GM12878 (cell line): Measurements from ENCODE around the gene SELENOV. TPM values are rescaled to one million over a fixed set of nuclear protein-coding genes. Genes with fewer than 3 reads are reported as not detected.

Experiments used
- ATAC-seq: fragments of 200-7000 bp; cut with Tn5 transposase; 3 replicates; pipeline ENCODE4 v1.9.1; 2020; ENCODE audit warnings: mild to moderate bottlenecking, moderate library complexity
- BruUV-seq: library from RNA; stranded (reverse); fragments of 400-500 nt; replicated peaks from 2 replicates; lab custom pipeline; 2021; lab: Mats Ljungman, UMichigan
- CTCF ChIA-PET: fragments of 300-600 bp; sonication (Branson Sonifier 250); formaldehyde crosslinking; extraction: SDS; loops from one replicate; lab custom pipeline; 2021; ENCODE audit warnings: inconsistent platforms; lab: Yijun Ruan, JAX
- POLR2A ChIA-PET: fragments of 350-600 bp; formaldehyde crosslinking; extraction: SDS; loops from one replicate; lab custom pipeline; 2021; ENCODE audit warnings: inconsistent platforms; lab: Charles Lee
- RAD21 ChIA-PET: fragments of 300-600 bp; sonication (Branson Sonifier 250); formaldehyde crosslinking; loops from one replicate; lab custom pipeline; 2023; ENCODE audit warnings: antibody characterized with exemption; ENCODE audit not compliant: unreplicated experiment; lab: Charles Lee
- SMC1A ChIA-PET: fragments of 300-600 bp; sonication (Branson Sonifier 250); formaldehyde crosslinking; loops from one replicate; lab custom pipeline; 2023; ENCODE audit not compliant: unreplicated experiment, uncharacterized antibody; lab: Charles Lee
- DNase-seq: peaks from one replicate; pipeline ENCODE4 v3.0.0-alpha.2; 2011; ENCODE audit warnings: low read depth, low spot score
- FAIRE-seq: peaks from 3 replicates; lab custom pipeline; 2011; peaks lifted over from hg19 to GRCh38; lab: Jason Lieb, UNC
- H2AFZ ChIP-seq: 2 replicates; pipeline ENCODE4 v1.6.0; 2011; ENCODE audit warnings: low read depth, low read length, control low read depth; ENCODE audit not compliant: control insufficient read depth
- H3K27ac ChIP-seq: 2 replicates; pipeline ENCODE4 v1.5.1; 2011; ENCODE audit warnings: control low read depth; ENCODE audit not compliant: control insufficient read depth, insufficient read depth
- H3K27me3 ChIP-seq, 2 experiments: replicated peaks in 1 of 2; 2 replicates each; pipeline versions ENCODE4 v1.6.0 to v1.6.1; 2011; ENCODE audit warnings: low read length in 1 of 2; ENCODE audit not compliant: control insufficient read depth in 2 of 2, insufficient read depth in 2 of 2
- H3K36me3 ChIP-seq, 2 experiments: 2 replicates each; pipeline ENCODE4 v1.5.1; 2011; ENCODE audit warnings: low read length in 1 of 2; ENCODE audit not compliant: control insufficient read depth in 2 of 2, insufficient read depth in 2 of 2
- H3K4me1 ChIP-seq: 2 replicates; pipeline ENCODE4 v1.6.1; 2011; ENCODE audit warnings: mild to moderate bottlenecking, low read length, moderate library complexity, mixed read lengths; ENCODE audit not compliant: control insufficient read depth, insufficient read depth
- H3K4me2 ChIP-seq: 2 replicates; pipeline ENCODE4 v1.6.0; 2011; ENCODE audit warnings: control low read depth; ENCODE audit not compliant: control insufficient read depth, insufficient read depth
- H3K4me3 ChIP-seq: fragments of 200-600 bp; sonication (generic); 2 replicates; pipeline ENCODE4 v1.5.1; 2016
- H3K79me2 ChIP-seq: 2 replicates; pipeline ENCODE4 v1.6.0; 2011; ENCODE audit warnings: low read length; ENCODE audit not compliant: control insufficient read depth, insufficient read depth
- H3K9ac ChIP-seq: 2 replicates; pipeline ENCODE4 v1.8.0; 2011; ENCODE audit warnings: low read length, control low read depth, mixed read lengths; ENCODE audit not compliant: control insufficient read depth, insufficient read depth
- H3K9me3 ChIP-seq: replicated peaks from 3 replicates; pipeline ENCODE4 v1.5.1; 2011; ENCODE audit warnings: mild to moderate bottlenecking, low read length; ENCODE audit not compliant: control insufficient read depth, insufficient read depth
- H4K20me1 ChIP-seq: 2 replicates; pipeline ENCODE4 v1.6.0; 2011; ENCODE audit not compliant: control insufficient read depth, insufficient read depth
- CHD4 ChIP-seq: fragments of 200-600 bp; sonication (generic); IDR thresholded peaks from 2 replicates; pipeline ENCODE4 v1.6.1; 2016; ENCODE audit warnings: mild to moderate bottlenecking
- EGR1 ChIP-seq, 2 experiments: IDR thresholded peaks; 1 replicate in 1 of 2; 2 replicates in 1 of 2; pipeline ENCODE4 v1.6.1; 2011 to 2012; ENCODE audit warnings: low read depth in 2 of 2, low read length in 2 of 2, borderline replicate concordance in 1 of 2, mild to moderate bottlenecking in 1 of 2, moderate library complexity in 1 of 2
- GATAD2B ChIP-seq: fragments of 450-650 bp; conservative IDR thresholded peaks from 2 replicates; pipeline ENCODE4 v1.6.1; 2017; ENCODE audit warnings: low read depth, mild to moderate bottlenecking, moderate library complexity
- HDAC6 ChIP-seq: fragments of 200-600 bp; sonication (generic); IDR thresholded peaks from one replicate; pipeline ENCODE4 v1.8.0; 2017; ENCODE audit warnings: antibody characterized with exemption; ENCODE audit not compliant: unreplicated experiment
- MYC ChIP-seq: IDR thresholded peaks from 2 replicates; pipeline ENCODE4 v1.6.1; 2011; ENCODE audit warnings: mild to moderate bottlenecking, low read length, moderate library complexity, inconsistent platforms; ENCODE audit not compliant: insufficient read depth, insufficient replicate concordance, insufficient read length, severe bottlenecking
- NFIC ChIP-seq: IDR thresholded peaks from 2 replicates; pipeline ENCODE4 v1.6.1; 2012; ENCODE audit warnings: low read depth, mild to moderate bottlenecking, inconsistent platforms, low read length, moderate library complexity
- NRF1 ChIP-seq: conservative IDR thresholded peaks from 2 replicates; pipeline ENCODE4 v1.6.1; 2011; ENCODE audit warnings: mild to moderate bottlenecking, low read depth, low read length, improper control_type of control experiment
- POLR2A ChIP-seq: IDR thresholded peaks from 2 replicates; pipeline ENCODE4 v1.6.1; 2011; ENCODE audit warnings: low read depth, mild to moderate bottlenecking, low read length
- RAD21 ChIP-seq: IDR thresholded peaks from 2 replicates; pipeline ENCODE4 v1.6.1; 2011; ENCODE audit warnings: mild to moderate bottlenecking, low read depth, low read length, moderate library complexity; ENCODE audit not compliant: insufficient read depth
- RUNX3 ChIP-seq: IDR thresholded peaks from 2 replicates; pipeline ENCODE4 v1.6.1; 2012; ENCODE audit warnings: low read length, inconsistent platforms
- ZNF622 ChIP-seq: fragments of 450-650 bp; IDR thresholded peaks from 2 replicates; pipeline ENCODE4 v1.6.1; 2017; ENCODE audit warnings: mild to moderate bottlenecking, inconsistent platforms
- WGBS: methylation state at CpG from one replicate; pipeline ENCODE4 v1.1.6; 2016; ENCODE audit warnings: low lambda C conversion rate; ENCODE audit not compliant: insufficient replicate concordance, insufficient coverage; ENCODE audit errors: missing lambda C conversion rate; 5-methylcytosine and 5-hydroxymethylcytosine counted together
- in situ Hi-C: fragments of 300-500 bp; cut with MboI; formaldehyde crosslinking; loops from 9 replicates; pipeline ENCODE4 v1.14.3; 2018; ENCODE audit warnings: mixed read lengths
- intact Hi-C: fragments of 100-400 bp; cut with micrococcal nuclease; formaldehyde crosslinking; loops from one replicate; pipeline ENCODE4 v1.14.2; 2022; ENCODE audit not compliant: unreplicated experiment
- polyA plus RNA-seq, 11 experiments: library from polyadenylated mRNA; depleted of rRNA in 4 of 11; unstranded in 6 of 11; stranded (reverse) in 5 of 11; fragments of >200 nt; fragmentation: Nextera tagmentation in 4 of 11; fragmentation: Illumina TruSeq in 1 of 11; extraction: Ambion mirVana in 4 of 11; extraction: Trizol in 1 of 11; gene quantifications; 1 replicate in 1 of 11; 2 replicates in 10 of 11; pipeline versions ENCODE4 v1.2.1 to v1.2.3, GENCODE V29; 2011 to 2016; ENCODE audit warnings: inconsistent platforms in 2 of 11, missing spikeins in 2 of 11, low read depth in 1 of 11
- total RNA-seq, 4 experiments: library from RNA; depleted of rRNA in 3 of 4; stranded (reverse); fragments of >200 nt in 3 of 4; fragmentation: Illumina TruSeq in 1 of 4; extraction: Trizol in 1 of 4; gene quantifications; 2 replicates each; pipeline versions ENCODE4 v1.2.1 to v1.2.3, GENCODE V29; 2013 to 2021
- TF ChIP-seq, protein P1 (sequence below): fragments of 450-650 bp; IDR thresholded peaks from 2 replicates; pipeline ENCODE4 v1.6.1; 2017; ENCODE audit warnings: antibody characterized with exemption, mild to moderate bottlenecking, moderate library complexity
- TF ChIP-seq, protein P2 (sequence below): IDR thresholded peaks from 2 replicates; pipeline ENCODE4 v1.6.1; 2012; ENCODE audit warnings: low read depth, low read length, improper control_type of control experiment
- TF ChIP-seq, protein P3 (sequence below): fragments of 450-650 bp; IDR thresholded peaks from 2 replicates; pipeline ENCODE4 v1.6.1; 2017; ENCODE audit warnings: mild to moderate bottlenecking, moderate library complexity

Gene SELENOV
- total and polyA plus RNA-seq, 10 of the 15 experiments (the other 5 are each of a cell fraction or from before 2014, with no cell fraction given), result not detected

DNA sequence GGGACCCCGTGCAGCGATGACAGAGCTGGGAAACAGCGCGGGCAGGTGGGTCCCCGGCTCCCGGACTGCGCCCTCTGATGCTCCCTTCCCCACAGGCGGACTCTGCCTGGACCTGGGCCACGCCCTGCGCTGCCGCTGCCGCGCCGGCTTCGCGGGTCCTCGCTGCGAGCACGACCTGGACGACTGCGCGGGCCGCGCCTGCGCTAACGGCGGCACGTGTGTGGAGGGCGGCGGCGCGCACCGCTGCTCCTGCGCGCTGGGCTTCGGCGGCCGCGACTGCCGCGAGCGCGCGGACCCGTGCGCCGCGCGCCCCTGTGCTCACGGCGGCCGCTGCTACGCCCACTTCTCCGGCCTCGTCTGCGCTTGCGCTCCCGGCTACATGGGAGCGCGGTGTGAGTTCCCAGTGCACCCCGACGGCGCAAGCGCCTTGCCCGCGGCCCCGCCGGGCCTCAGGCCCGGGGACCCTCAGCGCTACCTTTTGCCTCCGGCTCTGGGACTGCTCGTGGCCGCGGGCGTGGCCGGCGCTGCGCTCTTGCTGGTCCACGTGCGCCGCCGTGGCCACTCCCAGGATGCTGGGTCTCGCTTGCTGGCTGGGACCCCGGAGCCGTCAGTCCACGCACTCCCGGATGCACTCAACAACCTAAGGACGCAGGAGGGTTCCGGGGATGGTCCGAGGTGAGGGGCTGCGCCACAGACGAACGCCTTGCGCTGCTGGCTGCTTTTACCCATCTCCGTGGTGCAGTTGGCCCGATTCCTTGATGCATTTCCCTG, 7.8 kb upstream of the SELENOV start:
- SMC1A ChIA-PET, result no interaction called here
- WGBS, result 6% methylated on average over 76 of the region's 96 CpGs
- peaks cover 8% of the 10 kb centered on the region; the same call in 1 of the 2 replicates for H3K4me1 ChIP-seq
- no peaks in the 10 kb centered on the region for H3K36me3 ChIP-seq
- POLR2A ChIA-PET, result no interaction called here
- peak overlapping the region; percentile 50; the same call in 1 of the 2 replicates for H3K9ac ChIP-seq
- BruUV-seq, result no TSS peak
- H3K27ac ChIP-seq, result no peak overlapping the region
- H3K79me2 ChIP-seq, result no peaks in the 10 kb centered on the region
- H3K4me3 ChIP-seq, result peak overlapping the region; percentile 64; the same call in 1 of the 2 replicates
- H4K20me1 ChIP-seq, result no peaks in the 10 kb centered on the region
- no peaks in the 10 kb centered on the region; the same call in 2 of the 3 replicates for H3K9me3 ChIP-seq
- FAIRE-seq (peak; percentile 23), DNase-seq (no peak), ATAC-seq (peak; percentile 81)
- RAD21 ChIA-PET, result no interaction called here
- CTCF ChIA-PET, result interaction anchor here (1.0 to 1.8 kb wide), 3 partner anchors 8 to 67 kb away, joined by 3 to 4 read pairs (median 4); no protein-coding TSS in a partner anchor
- intact Hi-C loops (no loop called here), in situ Hi-C loops (no loop called here)
- H2AFZ ChIP-seq, result peak overlapping the region; percentile 89
- peak overlapping the region; percentile 94 for H3K4me2 ChIP-seq
- no peaks in the 10 kb centered on the region; a peak in 1 of 4 replicates for H3K27me3 ChIP-seq
- peak; percentile 68; the same call in 1 of the 2 replicates for TF ChIP-seq GATAD2B
- TF ChIP-seq NFIC, result no peak
- no peak for TF ChIP-seq RAD21
- TF ChIP-seq, protein P1, sequence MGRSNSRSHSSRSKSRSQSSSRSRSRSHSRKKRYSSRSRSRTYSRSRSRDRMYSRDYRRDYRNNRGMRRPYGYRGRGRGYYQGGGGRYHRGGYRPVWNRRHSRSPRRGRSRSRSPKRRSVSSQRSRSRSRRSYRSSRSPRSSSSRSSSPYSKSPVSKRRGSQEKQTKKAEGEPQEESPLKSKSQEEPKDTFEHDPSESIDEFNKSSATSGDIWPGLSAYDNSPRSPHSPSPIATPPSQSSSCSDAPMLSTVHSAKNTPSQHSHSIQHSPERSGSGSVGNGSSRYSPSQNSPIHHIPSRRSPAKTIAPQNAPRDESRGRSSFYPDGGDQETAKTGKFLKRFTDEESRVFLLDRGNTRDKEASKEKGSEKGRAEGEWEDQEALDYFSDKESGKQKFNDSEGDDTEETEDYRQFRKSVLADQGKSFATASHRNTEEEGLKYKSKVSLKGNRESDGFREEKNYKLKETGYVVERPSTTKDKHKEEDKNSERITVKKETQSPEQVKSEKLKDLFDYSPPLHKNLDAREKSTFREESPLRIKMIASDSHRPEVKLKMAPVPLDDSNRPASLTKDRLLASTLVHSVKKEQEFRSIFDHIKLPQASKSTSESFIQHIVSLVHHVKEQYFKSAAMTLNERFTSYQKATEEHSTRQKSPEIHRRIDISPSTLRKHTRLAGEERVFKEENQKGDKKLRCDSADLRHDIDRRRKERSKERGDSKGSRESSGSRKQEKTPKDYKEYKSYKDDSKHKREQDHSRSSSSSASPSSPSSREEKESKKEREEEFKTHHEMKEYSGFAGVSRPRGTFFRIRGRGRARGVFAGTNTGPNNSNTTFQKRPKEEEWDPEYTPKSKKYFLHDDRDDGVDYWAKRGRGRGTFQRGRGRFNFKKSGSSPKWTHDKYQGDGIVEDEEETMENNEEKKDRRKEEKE, result no peak
- TF ChIP-seq NRF1, result 0 out of 2 replicates have a peak, but pooled peaks have one; percentile 24
- no peak for TF ChIP-seq MYC
- TF ChIP-seq HDAC6, result peak; percentile 84
- TF ChIP-seq POLR2A, result 0 out of 2 replicates have a peak, but pooled peaks have one; percentile 35
- TF ChIP-seq EGR1 (IDR thresholded peaks at IDR 0.05; ENCODE audit: borderline replicate concordance in 1 of 2, low read depth in 2 of 2, low read length in 2 of 2), result 0 out of 3 replicates have a peak, but pooled peaks of 1 of the 2 experiments have one; percentile 26
- TF ChIP-seq, protein P2, sequence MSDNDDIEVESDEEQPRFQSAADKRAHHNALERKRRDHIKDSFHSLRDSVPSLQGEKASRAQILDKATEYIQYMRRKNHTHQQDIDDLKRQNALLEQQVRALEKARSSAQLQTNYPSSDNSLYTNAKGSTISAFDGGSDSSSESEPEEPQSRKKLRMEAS, result peak; percentile 62; the same call in 1 of the 2 replicates
- no peak for TF ChIP-seq ZNF622
- TF ChIP-seq, protein P3, sequence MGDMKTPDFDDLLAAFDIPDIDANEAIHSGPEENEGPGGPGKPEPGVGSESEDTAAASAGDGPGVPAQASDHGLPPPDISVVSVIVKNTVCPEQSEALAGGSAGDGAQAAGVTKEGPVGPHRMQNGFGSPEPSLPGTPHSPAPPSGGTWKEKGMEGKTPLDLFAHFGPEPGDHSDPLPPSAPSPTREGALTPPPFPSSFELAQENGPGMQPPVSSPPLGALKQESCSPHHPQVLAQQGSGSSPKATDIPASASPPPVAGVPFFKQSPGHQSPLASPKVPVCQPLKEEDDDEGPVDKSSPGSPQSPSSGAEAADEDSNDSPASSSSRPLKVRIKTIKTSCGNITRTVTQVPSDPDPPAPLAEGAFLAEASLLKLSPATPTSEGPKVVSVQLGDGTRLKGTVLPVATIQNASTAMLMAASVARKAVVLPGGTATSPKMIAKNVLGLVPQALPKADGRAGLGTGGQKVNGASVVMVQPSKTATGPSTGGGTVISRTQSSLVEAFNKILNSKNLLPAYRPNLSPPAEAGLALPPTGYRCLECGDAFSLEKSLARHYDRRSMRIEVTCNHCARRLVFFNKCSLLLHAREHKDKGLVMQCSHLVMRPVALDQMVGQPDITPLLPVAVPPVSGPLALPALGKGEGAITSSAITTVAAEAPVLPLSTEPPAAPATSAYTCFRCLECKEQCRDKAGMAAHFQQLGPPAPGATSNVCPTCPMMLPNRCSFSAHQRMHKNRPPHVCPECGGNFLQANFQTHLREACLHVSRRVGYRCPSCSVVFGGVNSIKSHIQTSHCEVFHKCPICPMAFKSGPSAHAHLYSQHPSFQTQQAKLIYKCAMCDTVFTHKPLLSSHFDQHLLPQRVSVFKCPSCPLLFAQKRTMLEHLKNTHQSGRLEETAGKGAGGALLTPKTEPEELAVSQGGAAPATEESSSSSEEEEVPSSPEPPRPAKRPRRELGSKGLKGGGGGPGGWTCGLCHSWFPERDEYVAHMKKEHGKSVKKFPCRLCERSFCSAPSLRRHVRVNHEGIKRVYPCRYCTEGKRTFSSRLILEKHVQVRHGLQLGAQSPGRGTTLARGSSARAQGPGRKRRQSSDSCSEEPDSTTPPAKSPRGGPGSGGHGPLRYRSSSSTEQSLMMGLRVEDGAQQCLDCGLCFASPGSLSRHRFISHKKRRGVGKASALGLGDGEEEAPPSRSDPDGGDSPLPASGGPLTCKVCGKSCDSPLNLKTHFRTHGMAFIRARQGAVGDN, result peak; percentile 76; the same call in 1 of the 2 replicates
- TF ChIP-seq RUNX3, result no peak
- no peak for TF ChIP-seq CHD4
